ENCODE data around the gene ZSCAN5A.
"Not testable (repeated sequence)": the region's sequence is repeated elsewhere in the genome, so short reads cannot be mapped to it uniquely, and the experiment has no call there.

Gene ZSCAN5A

DNA sequence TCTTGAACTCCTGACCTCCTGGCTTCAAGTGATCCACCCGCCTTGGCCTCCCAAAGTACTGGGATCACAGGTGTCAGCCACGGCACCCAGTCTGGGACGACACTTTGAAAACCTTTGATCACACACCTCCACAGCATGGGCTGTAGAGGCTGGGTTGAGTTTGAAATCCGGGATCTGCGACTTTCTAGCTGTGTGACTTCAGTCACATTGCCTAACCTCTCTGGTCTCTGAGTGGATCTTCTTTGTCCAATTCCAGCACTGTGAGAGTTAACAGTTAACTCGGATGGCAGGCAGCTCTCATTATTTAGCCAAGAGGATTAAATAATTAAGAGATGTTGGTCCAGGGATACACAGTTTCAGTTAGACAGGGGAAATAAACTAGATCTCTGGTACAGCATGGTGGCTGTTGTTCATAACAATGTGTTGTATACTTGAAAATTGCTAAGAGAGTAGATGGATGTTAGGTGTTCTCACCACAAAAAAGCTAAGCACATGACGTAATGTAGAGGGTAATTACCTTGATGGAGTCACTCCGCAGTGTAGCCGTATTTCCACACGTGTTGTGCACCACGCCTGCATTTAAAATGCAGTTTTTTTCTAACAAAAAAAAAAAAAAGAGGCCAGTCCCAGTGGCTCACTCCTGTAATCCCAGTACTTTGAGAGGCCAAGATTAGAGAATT is 136.9 kb downstream of the ZSCAN5A start:
- H3K4me1 ChIP-seq (ENCODE audit: control insufficient read depth, insufficient read depth, low read depth, low read length): no peaks in the 10 kb centered on the region
- H3K79me1 ChIP-seq (replicated peaks; ENCODE audit: low read length, poor library complexity, severe bottlenecking): no peaks in the 10 kb centered on the region
- no peak overlapping the region for H2BK120ac ChIP-seq (ENCODE audit: low read depth, low read length)
- DNase-seq: no peak
- H3K4me2 ChIP-seq (ENCODE audit: low read length, poor library complexity, severe bottlenecking): no peak overlapping the region
- no peak overlapping the region for H3K18ac ChIP-seq (ENCODE audit: low read depth in 1 of 2, low read length in 2 of 2)
- H2AFZ ChIP-seq (ENCODE audit: low read depth, low read length): no peak overlapping the region
- H3K4ac ChIP-seq (ENCODE audit: low read depth in 1 of 2, low read length in 2 of 2): no peak overlapping the region
- no peak overlapping the region for H3K23ac ChIP-seq (ENCODE audit: low read length in 2 of 2)
- H3K4me3 ChIP-seq (ENCODE audit: insufficient read depth in 1 of 2, low read depth in 1 of 2, low read length in 2 of 2): no peak overlapping the region
- peaks cover 0 to 51% of the 10 kb centered on the region in 2 experiments for H3K27me3 ChIP-seq (ENCODE audit: control insufficient read depth in 1 of 2, insufficient read depth in 1 of 2, low read length in 2 of 2)
- H4K8ac ChIP-seq (ENCODE audit: low read length): no peak overlapping the region
- H4K91ac ChIP-seq (ENCODE audit: low read length): no peak overlapping the region
- no peak overlapping the region for H3K27ac ChIP-seq (ENCODE audit: low read length, poor library complexity, severe bottlenecking)
- no peak overlapping the region for H2BK15ac ChIP-seq (ENCODE audit: low read depth, poor library complexity, severe bottlenecking)
- 82% methylated on average over 11 of the region's 11 CpGs for WGBS
- H2AK5ac ChIP-seq (ENCODE audit: low read length, severe bottlenecking): no peak overlapping the region
- no peak overlapping the region for H2BK12ac ChIP-seq (ENCODE audit: low read length in 2 of 2)
- H3K9me3 ChIP-seq (ENCODE audit: control insufficient read depth, low read length): no peaks in the 10 kb centered on the region
- H3K36me3 ChIP-seq (ENCODE audit: control insufficient read depth in 1 of 2, insufficient read depth in 2 of 2, low read depth in 1 of 2, low read length in 2 of 2): no peaks in the 10 kb centered on the region
- H2BK5ac ChIP-seq (ENCODE audit: low read depth, low read length, poor library complexity, severe bottlenecking): no peak overlapping the region
- H3K9ac ChIP-seq (ENCODE audit: low read length): no peak overlapping the region
- H3K14ac ChIP-seq (ENCODE audit: low read length in 2 of 2): no peak overlapping the region

DNA sequence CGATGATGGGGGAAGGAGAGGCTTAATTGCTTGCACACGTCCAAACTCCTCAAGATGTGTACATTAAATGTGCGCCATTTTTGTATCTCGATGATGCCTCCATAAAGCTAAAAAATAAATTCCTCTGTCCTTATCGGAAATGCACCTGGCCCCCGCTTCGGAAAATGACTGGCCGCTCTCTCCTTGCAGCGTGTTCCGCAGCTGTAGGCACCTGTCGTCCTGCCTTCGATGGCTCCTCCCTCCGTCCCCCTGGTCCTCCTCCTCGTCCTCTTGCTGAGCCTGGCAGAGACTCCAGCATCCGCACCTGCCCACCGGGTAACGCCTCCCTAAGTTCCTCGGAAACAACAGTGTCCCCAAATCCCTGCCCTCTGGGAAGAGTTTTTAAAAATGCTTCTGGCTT is 137.8 kb downstream of the ZSCAN5A start:
- Histone ChIP-seq H2AK5ac (ENCODE audit: low read length, severe bottlenecking) (no peak overlapping the region), H4K91ac (ENCODE audit: low read length) (no peak overlapping the region), H3K27ac (ENCODE audit: low read length, poor library complexity, severe bottlenecking) (no peak overlapping the region), H3K27me3 (ENCODE audit: control insufficient read depth in 1 of 2, insufficient read depth in 1 of 2, low read length in 2 of 2) (peaks cover 0 to 51% of the 10 kb centered on the region in 2 experiments), H3K9me3 (ENCODE audit: control insufficient read depth, low read length) (no peaks in the 10 kb centered on the region), H2BK15ac (ENCODE audit: low read depth, poor library complexity, severe bottlenecking) (no peak overlapping the region), H2AFZ (ENCODE audit: low read depth, low read length) (no peak overlapping the region), H2BK5ac (ENCODE audit: low read depth, low read length, poor library complexity, severe bottlenecking) (no peak overlapping the region), H3K4me3 (ENCODE audit: insufficient read depth in 1 of 2, low read depth in 1 of 2, low read length in 2 of 2) (no peak overlapping the region), H3K18ac (ENCODE audit: low read depth in 1 of 2, low read length in 2 of 2) (no peak overlapping the region), H3K9ac (ENCODE audit: low read length) (no peak overlapping the region), H2BK120ac (ENCODE audit: low read depth, low read length) (no peak overlapping the region), H3K36me3 (ENCODE audit: control insufficient read depth in 1 of 2, insufficient read depth in 2 of 2, low read depth in 1 of 2, low read length in 2 of 2) (no peaks in the 10 kb centered on the region), H4K8ac (ENCODE audit: low read length) (no peak overlapping the region), H3K4ac (ENCODE audit: low read depth in 1 of 2, low read length in 2 of 2) (no peak overlapping the region), H3K79me1 (replicated peaks; ENCODE audit: low read length, poor library complexity, severe bottlenecking) (no peaks in the 10 kb centered on the region), H2BK12ac (ENCODE audit: low read length in 2 of 2) (no peak overlapping the region), H3K14ac (ENCODE audit: low read length in 2 of 2) (no peak overlapping the region), H3K4me2 (ENCODE audit: low read length, poor library complexity, severe bottlenecking) (no peak overlapping the region), H3K4me1 (ENCODE audit: control insufficient read depth, insufficient read depth, low read depth, low read length) (no peaks in the 10 kb centered on the region), H3K23ac (ENCODE audit: low read length in 2 of 2) (no peak overlapping the region)
- DNase-seq: no peak
- 83% methylated on average over 18 of the region's 18 CpGs for WGBS

DNA sequence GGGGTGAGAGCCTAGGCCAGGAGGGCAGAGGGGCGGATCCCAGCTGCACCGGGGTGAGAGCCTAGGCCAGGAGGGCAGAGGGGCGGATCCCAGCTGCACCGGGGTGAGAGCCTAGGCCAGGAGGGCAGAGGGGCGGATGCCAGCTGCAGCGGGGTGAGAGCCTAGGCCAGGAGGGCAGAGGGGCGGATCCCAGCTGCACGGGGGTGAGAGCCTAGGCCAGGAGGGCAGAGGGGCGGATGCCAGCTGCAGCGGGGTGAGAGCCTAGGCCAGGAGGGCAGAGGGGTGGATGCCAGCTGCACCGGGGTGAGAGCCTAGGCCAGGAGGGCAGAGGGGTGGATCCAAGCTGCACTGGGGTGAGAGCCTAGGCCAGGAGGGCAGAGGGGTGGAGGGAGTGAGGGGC is 138.3 kb downstream of the ZSCAN5A start:
- not testable (repeated sequence) for H2AFZ ChIP-seq (ENCODE audit: low read depth, low read length); H3K18ac ChIP-seq (ENCODE audit: low read depth in 1 of 2, low read length in 2 of 2); H2BK5ac ChIP-seq (ENCODE audit: low read depth, low read length, poor library complexity, severe bottlenecking); H3K27ac ChIP-seq (ENCODE audit: low read length, poor library complexity, severe bottlenecking); H3K9ac ChIP-seq (ENCODE audit: low read length); H3K36me3 ChIP-seq (ENCODE audit: control insufficient read depth in 1 of 2, insufficient read depth in 2 of 2, low read depth in 1 of 2, low read length in 2 of 2); H4K91ac ChIP-seq (ENCODE audit: low read length); H4K8ac ChIP-seq (ENCODE audit: low read length); H2AK5ac ChIP-seq (ENCODE audit: low read length, severe bottlenecking); H3K14ac ChIP-seq (ENCODE audit: low read length in 2 of 2); H3K4me1 ChIP-seq (ENCODE audit: control insufficient read depth, insufficient read depth, low read depth, low read length); H2BK12ac ChIP-seq (ENCODE audit: low read length in 2 of 2); H3K9me3 ChIP-seq (ENCODE audit: control insufficient read depth, low read length); H3K23ac ChIP-seq (ENCODE audit: low read length in 2 of 2); H3K4me3 ChIP-seq (ENCODE audit: insufficient read depth in 1 of 2, low read depth in 1 of 2, low read length in 2 of 2); DNase-seq; H3K4me2 ChIP-seq (ENCODE audit: low read length, poor library complexity, severe bottlenecking); H2BK15ac ChIP-seq (ENCODE audit: low read depth, poor library complexity, severe bottlenecking); H3K79me1 ChIP-seq (replicated peaks; ENCODE audit: low read length, poor library complexity, severe bottlenecking); H2BK120ac ChIP-seq (ENCODE audit: low read depth, low read length); H3K4ac ChIP-seq (ENCODE audit: low read depth in 1 of 2, low read length in 2 of 2)
- WGBS: 85% methylated on average over 11 of the region's 11 CpGs
- H3K27me3 ChIP-seq (ENCODE audit: control insufficient read depth in 1 of 2, insufficient read depth in 1 of 2, low read length in 2 of 2): peaks cover 0 to 51% of the 10 kb centered on the region in 2 experiments

DNA sequence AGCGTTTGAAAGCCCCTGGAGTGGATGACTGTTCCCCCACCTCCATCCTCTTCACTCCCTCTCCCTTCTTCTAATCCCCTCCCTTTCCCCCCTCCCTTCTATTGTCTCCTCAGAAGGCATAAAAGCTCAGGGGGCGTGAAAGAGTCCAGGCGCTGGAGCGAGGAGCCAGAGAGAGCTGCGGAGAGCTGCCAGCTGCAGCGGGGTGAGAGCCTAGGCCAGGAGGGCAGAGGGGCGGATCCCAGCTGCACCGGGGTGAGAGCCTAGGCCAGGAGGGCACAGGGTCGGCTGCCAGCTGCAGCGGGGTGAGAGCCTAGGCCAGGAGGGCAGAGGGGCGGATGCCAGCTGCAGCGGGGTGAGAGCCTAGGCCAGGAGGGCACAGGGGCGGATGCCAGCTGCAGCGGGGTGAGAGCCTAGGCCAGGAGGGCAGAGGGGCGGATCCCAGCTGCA is 138.8 kb downstream of the ZSCAN5A start, which contains the start of gene GALP:
Gene GALP (plus strand): TSS at position 148 of the 447 bp plus-strand sequence. CDS start 1,101 bp downstream, outside the sequence.
- not testable (repeated sequence) for H2BK15ac ChIP-seq (ENCODE audit: low read depth, poor library complexity, severe bottlenecking); H3K4ac ChIP-seq (ENCODE audit: low read depth in 1 of 2, low read length in 2 of 2); H3K4me1 ChIP-seq (ENCODE audit: control insufficient read depth, insufficient read depth, low read depth, low read length); H3K4me3 ChIP-seq (ENCODE audit: insufficient read depth in 1 of 2, low read depth in 1 of 2, low read length in 2 of 2); H2BK5ac ChIP-seq (ENCODE audit: low read depth, low read length, poor library complexity, severe bottlenecking); DNase-seq; H3K18ac ChIP-seq (ENCODE audit: low read depth in 1 of 2, low read length in 2 of 2); H3K14ac ChIP-seq (ENCODE audit: low read length in 2 of 2); H3K9me3 ChIP-seq (ENCODE audit: control insufficient read depth, low read length); H3K79me1 ChIP-seq (replicated peaks; ENCODE audit: low read length, poor library complexity, severe bottlenecking); H3K36me3 ChIP-seq (ENCODE audit: control insufficient read depth in 1 of 2, insufficient read depth in 2 of 2, low read depth in 1 of 2, low read length in 2 of 2); H2BK12ac ChIP-seq (ENCODE audit: low read length in 2 of 2); H3K4me2 ChIP-seq (ENCODE audit: low read length, poor library complexity, severe bottlenecking); H4K91ac ChIP-seq (ENCODE audit: low read length); H2BK120ac ChIP-seq (ENCODE audit: low read depth, low read length); H3K23ac ChIP-seq (ENCODE audit: low read length in 2 of 2); H2AFZ ChIP-seq (ENCODE audit: low read depth, low read length); H3K27ac ChIP-seq (ENCODE audit: low read length, poor library complexity, severe bottlenecking); H3K9ac ChIP-seq (ENCODE audit: low read length); H4K8ac ChIP-seq (ENCODE audit: low read length); H2AK5ac ChIP-seq (ENCODE audit: low read length, severe bottlenecking)
- 59% methylated on average over 14 of the region's 15 CpGs for WGBS
- peaks cover 0 to 51% of the 10 kb centered on the region in 2 experiments for H3K27me3 ChIP-seq (ENCODE audit: control insufficient read depth in 1 of 2, insufficient read depth in 1 of 2, low read length in 2 of 2)

All from mesenchymal stem cell (in vitro differentiated cells and primary cell).